Stimulated activated CD4-positive, alpha-beta T cell treated with anti-CD3 and anti-CD28 coated beads, Interleukin-15, amount 100 ng/mL, for 24 hours (primary cell): ENCODE measurements around the gene FBXO8.

Experiments
- DNase-seq: peaks from one replicate; pipeline ENCODE4 v3.0.0-alpha.2; 2020

Gene FBXO8

DNA sequence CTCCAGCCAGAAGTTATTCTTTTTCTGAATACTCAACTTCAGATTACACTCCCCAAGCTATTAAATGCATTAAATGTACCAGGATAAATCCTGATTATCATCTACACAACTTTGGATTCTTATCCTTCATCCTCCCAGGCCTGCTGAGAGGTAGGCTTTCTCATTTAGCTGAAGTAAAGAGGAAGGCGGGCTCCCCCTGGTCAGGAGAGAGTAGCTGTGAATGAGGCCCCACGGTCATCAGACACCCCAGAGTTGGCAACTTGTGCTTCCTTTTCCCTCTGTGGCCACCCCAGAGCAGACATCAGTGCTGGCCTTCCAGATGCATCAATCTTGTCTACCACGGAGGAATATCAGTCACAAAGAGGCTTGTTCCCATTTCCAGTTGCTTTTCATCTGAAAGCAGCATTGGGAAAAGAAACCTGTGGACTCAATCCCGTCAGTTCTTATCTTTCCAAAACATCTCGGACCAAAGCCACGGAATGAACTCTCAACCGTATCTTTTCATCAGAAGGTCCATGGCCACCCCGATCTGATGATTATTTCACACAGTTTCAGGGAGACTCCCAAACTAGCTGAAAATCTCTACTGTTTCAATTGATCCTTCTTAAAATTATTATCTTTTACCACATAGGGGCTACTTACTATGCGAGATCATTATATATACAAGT lies 79.2 kb downstream of the FBXO8 start:
- no peak for DNase-seq

DNA sequence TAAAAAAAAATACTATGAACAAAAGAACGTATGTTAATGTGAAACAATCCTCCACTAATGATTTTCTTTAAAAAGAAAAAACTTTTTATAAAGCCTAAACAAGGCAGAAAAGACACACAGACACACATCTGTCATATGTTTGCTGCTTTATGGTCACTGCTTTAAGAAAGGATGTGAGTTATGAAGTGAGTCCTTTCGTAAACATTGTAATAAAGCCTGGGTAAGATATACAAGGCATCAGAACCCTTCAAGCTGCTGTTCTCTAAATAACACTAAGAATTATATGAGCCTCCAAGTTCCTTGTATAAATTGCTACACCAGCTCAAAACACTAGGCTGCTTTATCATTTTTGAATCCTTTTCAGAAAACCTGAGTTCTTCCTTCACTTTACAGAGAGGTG lies 81.6 kb downstream of the FBXO8 start:
- DNase-seq, result no peak

DNA sequence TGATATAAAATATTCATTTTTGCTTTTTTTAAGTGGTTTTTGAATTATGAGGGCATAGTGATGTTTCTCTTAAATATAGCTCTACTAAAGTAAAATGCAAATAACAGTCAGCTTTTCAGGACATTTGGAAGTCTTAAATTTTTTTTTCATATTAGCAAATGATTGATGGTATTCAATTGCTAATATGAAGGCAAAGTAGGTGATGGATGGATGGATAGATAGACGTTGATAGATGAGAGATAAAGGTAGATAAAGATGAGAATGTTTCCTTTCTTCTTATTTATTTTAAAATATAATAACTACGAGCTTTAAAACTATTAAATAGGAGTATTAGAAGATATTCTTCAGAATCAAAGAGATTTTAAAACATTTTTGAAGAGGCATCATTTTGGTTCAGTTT lies 83.7 kb downstream of the FBXO8 start:
- no peak for DNase-seq

- no peak for DNase-seq
These were observed 84.6 kb downstream of the FBXO8 start for GRCh38 chr4:174198828-174199227.

- no peak for DNase-seq
These were observed 85.1 kb downstream of the FBXO8 start for GRCh38 chr4:174198396-174198795.

DNA sequence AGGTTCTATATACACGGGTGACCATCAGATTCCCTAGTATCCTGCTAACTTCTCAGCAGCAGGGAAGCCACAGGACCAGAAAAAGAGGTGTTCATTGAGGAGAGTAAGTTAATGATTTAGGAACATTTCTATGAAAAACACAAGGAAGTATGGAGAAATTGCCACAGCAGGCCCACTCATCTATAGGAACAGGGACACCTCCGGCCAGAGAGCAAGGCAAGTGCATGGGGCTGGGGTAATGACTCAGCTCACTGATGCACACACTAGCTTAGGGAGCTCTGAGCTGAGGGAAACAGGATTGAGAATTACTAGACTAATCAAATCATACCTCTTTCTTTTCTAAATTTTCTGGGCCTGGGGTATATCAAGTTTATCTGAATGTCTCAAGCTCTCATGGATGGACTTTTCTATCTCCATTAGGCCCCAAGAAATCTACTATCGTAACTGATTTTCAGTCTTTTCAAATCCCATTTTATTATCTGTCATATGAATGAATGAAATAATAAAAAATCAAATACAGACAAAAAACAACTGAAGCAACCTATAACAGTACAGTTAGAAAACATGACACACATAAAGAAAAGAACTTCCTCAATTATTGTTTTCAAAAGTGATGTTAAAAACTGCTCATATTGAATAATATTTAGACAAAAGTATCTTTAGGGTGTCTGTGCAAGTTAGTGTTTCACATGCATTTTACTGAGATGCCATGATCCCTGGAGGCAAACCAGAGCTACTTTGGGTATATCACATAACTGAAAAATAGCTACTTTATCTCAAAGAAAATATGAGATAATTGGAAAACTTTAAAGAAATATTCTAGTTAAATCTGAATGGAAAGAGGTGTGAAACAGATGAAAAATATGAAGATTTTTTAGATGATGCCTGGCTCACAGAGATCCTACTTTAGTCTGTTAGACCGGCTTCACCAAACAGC lies 89.8 kb downstream of the FBXO8 start:
- DNase-seq, result no peak

DNA sequence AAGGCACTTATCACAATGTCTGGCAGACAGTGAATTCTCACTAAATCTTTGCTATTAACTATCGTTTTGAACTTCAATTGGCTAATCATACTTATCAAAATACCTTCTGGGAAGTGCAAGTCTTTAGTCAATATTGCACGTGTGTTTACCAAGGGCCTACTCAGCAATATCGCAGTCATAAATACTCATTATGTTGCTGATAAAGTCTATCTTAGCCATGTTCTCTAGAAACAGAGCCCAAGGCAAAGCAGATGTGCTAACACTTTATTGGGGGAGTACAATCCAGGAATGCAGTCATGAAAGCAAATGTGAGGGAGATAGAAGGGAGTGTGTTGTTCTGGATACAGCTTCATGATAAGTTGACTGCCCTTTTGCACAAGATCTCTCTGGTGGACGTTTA lies 90.5 kb downstream of the FBXO8 start:
- no peak for DNase-seq

DNA sequence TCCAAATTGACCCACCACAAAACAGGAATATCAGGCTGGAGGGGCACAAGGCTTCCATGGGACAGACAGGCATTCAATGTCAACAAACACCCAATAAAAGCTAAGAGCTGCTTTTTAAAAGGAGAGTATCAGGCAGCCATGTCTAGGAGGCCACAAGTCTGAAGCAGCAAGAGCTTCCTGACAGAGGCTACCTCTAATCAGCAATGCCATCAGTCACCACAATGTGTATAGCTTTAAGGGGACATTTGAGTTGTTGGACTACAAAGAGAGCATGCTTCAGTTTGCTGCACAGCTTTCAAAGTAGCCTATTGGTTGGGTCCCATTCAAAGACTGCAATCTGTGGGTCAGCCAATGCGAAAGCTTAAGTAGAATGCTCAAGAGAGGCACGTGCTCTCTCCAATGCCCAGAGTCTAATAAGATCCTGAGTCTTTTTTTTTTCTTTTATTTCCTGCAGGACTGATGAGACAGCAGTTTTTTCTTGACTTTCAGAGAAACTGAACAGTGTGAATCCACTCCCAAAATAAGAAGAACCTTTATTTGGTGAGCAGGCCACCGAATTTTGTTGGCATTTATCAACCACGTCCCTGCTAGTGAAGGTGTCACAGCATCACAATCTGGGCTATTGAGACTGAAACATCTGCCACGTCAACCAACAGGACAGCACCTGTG lies 92.5 kb downstream of the FBXO8 start:
- no peak for DNase-seq

DNA sequence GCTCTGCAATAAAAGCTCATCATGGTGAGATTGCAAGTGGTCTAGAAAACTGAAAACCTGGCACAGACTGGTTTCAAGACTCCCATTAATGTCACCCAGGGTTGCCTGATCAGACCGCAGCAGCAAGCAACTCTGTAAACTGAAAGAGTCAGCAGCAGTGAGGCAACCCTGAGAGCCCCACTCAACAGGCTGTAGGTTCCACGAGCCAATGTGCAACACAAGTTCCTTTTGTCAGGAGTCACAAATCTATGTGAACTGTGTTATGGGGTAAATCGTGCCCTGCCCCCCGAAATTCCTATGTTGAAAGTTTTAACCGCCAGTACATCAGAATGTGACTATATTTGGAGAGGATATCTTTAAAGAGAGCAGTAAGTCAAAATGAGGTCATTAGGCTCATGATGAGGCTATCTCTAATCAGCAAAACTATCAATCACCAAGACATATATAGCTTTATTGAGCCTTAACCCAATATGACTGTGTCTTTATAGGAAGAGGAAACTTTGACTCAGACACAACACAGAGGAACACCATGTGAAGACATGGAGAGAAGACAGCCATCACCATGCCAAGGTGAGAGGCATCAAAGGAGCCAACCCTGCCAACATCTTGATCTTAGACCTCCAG lies 94.0 kb downstream of the FBXO8 start:
- no peak for DNase-seq
